Transverse colon (tissue), 4 donors: ENCODE results near the gene ANKRD44. TPM values are rescaled to one million over a fixed set of nuclear protein-coding genes. Genes with fewer than 3 reads are reported as not detected.

ENCODE experiments used
- DNase-seq: peaks from one replicate; pipeline ENCODE4 v3.0.0-alpha.2; 2019
- H3K27ac ChIP-seq, 4 donors: fragments of 200-600 bp; sonication (generic); 2 replicates each; pipeline ENCODE4 v1.5.1; 2016 to 2018; ENCODE audit warnings: inconsistent platforms in 4 of 4
- H3K27me3 ChIP-seq: fragments of 200-600 bp; sonication (generic); 2 replicates; pipeline ENCODE4 v1.5.1; 2017; ENCODE audit warnings: inconsistent platforms
- H3K36me3 ChIP-seq, 4 donors: fragments of 200-600 bp; sonication (generic); 2 replicates each; pipeline ENCODE4 v1.5.1; 2017 to 2019; ENCODE audit warnings: inconsistent platforms in 4 of 4
- H3K4me1 ChIP-seq, 4 donors: fragments of 200-600 bp; sonication (generic); 2 replicates each; pipeline ENCODE4 v1.5.1; 2017 to 2020; ENCODE audit warnings: inconsistent platforms in 4 of 4
- H3K4me3 ChIP-seq, 4 donors: fragments of 200-600 bp; sonication (generic); 1 replicate in 1 of 4; 2 replicates in 3 of 4; pipeline versions ENCODE4 v1.5.1 to v1.6.1; 2017 to 2019; ENCODE audit warnings: inconsistent platforms in 4 of 4
- H3K9me3 ChIP-seq, 2 donors: fragments of 200-600 bp; sonication (generic); 2 replicates each; pipeline ENCODE4 v1.5.1; 2017 to 2019; ENCODE audit warnings: inconsistent platforms in 2 of 2
- CTCF ChIP-seq, 5 experiments: fragments of 200-600 bp in 3 of 5; fragments of 450-650 bp in 2 of 5; sonication (generic) in 3 of 5; IDR thresholded peaks; 1 replicate in 2 of 5; 2 replicates in 3 of 5; pipeline ENCODE4 v1.5.1; 2016 to 2017; ENCODE audit warnings: antibody characterized with exemption in 5 of 5, inconsistent platforms in 3 of 5, mild to moderate bottlenecking in 2 of 5, moderate library complexity in 1 of 5
- EP300 ChIP-seq: sonication (generic); formaldehyde crosslinking; IDR thresholded peaks from one replicate; pipeline ENCODE4 v1.6.1; 2017; ENCODE audit warnings: antibody characterized with exemption, low read depth
- POLR2A ChIP-seq: fragments of 450-650 bp; IDR thresholded peaks from one replicate; pipeline ENCODE4 v1.6.1; 2016; ENCODE audit warnings: antibody characterized with exemption, mild to moderate bottlenecking, moderate library complexity
- POLR2AphosphoS5 ChIP-seq, 3 donors: sonication (generic); formaldehyde crosslinking; IDR thresholded peaks; one replicate each; pipeline ENCODE4 v1.6.1; 2016; ENCODE audit warnings: antibody characterized with exemption in 3 of 3
- WGBS, 2 donors: methylation state at CpG; one replicate each; pipeline ENCODE4 v1.1.5; 2018; ENCODE audit warnings: low coverage in 1 of 2; 5-methylcytosine and 5-hydroxymethylcytosine counted together
- in situ Hi-C, 4 donors: fragments of 200-750 bp; cut with MboI; loops; one replicate each; pipeline versions ENCODE4 v1.15.0 to v1.15.1; 2017; ENCODE audit warnings: low sequenced_read_pairs in 3 of 4, low pct_ligation_motif_present in 1 of 4, low pct_unique_long_range_greater_than_20kb in 1 of 4
- intact Hi-C: fragments of 100-400 bp; cut with DNase I; formaldehyde crosslinking; loops from one replicate; pipeline ENCODE4 v1.15.1; 2023; ENCODE audit warnings: low total_unique reads
- total RNA-seq, 4 donors: library from RNA; depleted of rRNA; stranded (reverse); fragments of >200 nt; gene quantifications; one replicate each; pipeline ENCODE4 v1.1.0, GENCODE V29; 2016

Gene ANKRD44
- total RNA-seq, 4 donors from 2014 or later: 13.9 to 46.8 (median 27.5) TPM

- TF ChIP-seq POLR2A (no peak), EP300 (no peak), POLR2AphosphoS5 (IDR thresholded peaks at IDR 0.05) (no peak), CTCF (IDR thresholded peaks at IDR 0.05) (no peak)
- H3K27me3 ChIP-seq: no peaks in the 10 kb centered on the region
- peaks cover 0 to 7% (median 0%) of the 10 kb centered on the region in 4 donors for H3K36me3 ChIP-seq
- H3K9me3 ChIP-seq: peaks cover 6 to 15% of the 10 kb centered on the region in 2 donors
- no peak overlapping the region for H3K27ac ChIP-seq
- no peaks in the 10 kb centered on the region for H3K4me1 ChIP-seq
- in situ Hi-C loops (no loop called here), intact Hi-C loops (no loop called here)
- no peak for DNase-seq
- H3K4me3 ChIP-seq: no peak overlapping the region
- WGBS, 2 donors: 97 to 100% methylated on average over 1 of the region's 1 CpG
These were observed 251.7 kb downstream of the ANKRD44 start for GRCh38 chr2:197058777-197059300.

DNA sequence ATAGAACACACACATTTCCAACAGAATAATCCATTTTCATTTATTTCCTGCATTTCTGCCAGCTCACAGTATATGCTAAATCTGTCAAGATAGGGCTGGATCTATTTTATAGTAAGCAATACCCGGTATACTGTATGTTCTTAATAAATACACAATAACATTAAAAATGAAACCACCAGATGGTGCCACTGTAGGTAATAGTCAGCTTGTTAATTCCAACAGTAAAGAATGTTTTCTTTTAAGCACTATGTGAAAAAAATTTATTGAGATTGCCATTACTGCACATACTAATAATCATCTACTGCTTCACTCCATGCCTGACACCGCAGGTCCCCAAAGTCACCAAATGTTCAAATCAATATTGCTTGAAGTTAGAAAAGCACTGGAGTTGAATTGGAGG lies 252.6 kb downstream of the ANKRD44 start:
- WGBS, 2 donors: 89 to 95% methylated on average over 2 of the region's 2 CpGs
- no peak for DNase-seq
- Histone ChIP-seq H3K27ac (no peak overlapping the region), H3K27me3 (no peaks in the 10 kb centered on the region), H3K36me3 (peaks cover 0 to 7% (median 0%) of the 10 kb centered on the region in 4 donors), H3K4me1 (no peaks in the 10 kb centered on the region), H3K4me3 (no peak overlapping the region), H3K9me3 (peaks cover 6 to 15% of the 10 kb centered on the region in 2 donors)
- in situ Hi-C loops: no loop called here
- TF ChIP-seq POLR2A (no peak), POLR2AphosphoS5 (IDR thresholded peaks at IDR 0.05) (no peak), CTCF (IDR thresholded peaks at IDR 0.05) (no peak), EP300 (no peak)
- intact Hi-C loops: no loop called here

- in situ Hi-C loops: no loop called here
- H3K27ac ChIP-seq: no peak overlapping the region
- intact Hi-C loops: no loop called here
- peaks cover 6 to 15% of the 10 kb centered on the region in 2 donors for H3K9me3 ChIP-seq
- no peak for DNase-seq
- no peaks in the 10 kb centered on the region for H3K4me1 ChIP-seq
- TF ChIP-seq POLR2AphosphoS5 (IDR thresholded peaks at IDR 0.05) (no peak), EP300 (no peak), CTCF (IDR thresholded peaks at IDR 0.05) (no peak), POLR2A (no peak)
- H3K4me3 ChIP-seq: no peak overlapping the region
- peaks cover 0 to 7% (median 0%) of the 10 kb centered on the region in 4 donors for H3K36me3 ChIP-seq
- H3K27me3 ChIP-seq: no peaks in the 10 kb centered on the region
These were observed 255.5 kb downstream of the ANKRD44 start for GRCh38 chr2:197055045-197055444.

DNA sequence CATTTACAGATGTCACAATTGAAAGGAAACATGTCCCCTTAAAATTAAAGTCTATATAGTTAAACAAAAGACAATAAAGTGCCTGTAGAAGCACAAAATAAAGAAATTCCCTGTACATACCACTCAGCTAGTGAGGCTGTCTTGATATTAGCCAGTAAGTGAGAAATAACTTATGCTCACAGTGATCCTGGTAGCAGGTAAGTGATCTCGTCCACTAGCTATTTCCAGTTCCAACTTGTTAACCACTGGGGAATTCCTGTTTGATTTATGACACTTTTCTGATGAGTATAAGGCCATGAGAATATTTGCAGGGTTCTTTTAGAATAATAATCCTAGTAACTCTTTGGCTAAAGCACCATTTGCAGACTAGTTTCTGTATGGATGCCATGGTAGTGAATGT lies 256.1 kb downstream of the ANKRD44 start:
- Histone ChIP-seq H3K27ac (no peak overlapping the region), H3K27me3 (no peaks in the 10 kb centered on the region), H3K36me3 (peaks cover 0 to 7% (median 0%) of the 10 kb centered on the region in 4 donors), H3K9me3 (peaks cover 6 to 15% of the 10 kb centered on the region in 2 donors), H3K4me3 (no peak overlapping the region), H3K4me1 (no peaks in the 10 kb centered on the region)
- in situ Hi-C loops: no loop called here
- TF ChIP-seq POLR2A (no peak), EP300 (no peak), POLR2AphosphoS5 (IDR thresholded peaks at IDR 0.05) (no peak), CTCF (IDR thresholded peaks at IDR 0.05) (no peak)
- intact Hi-C loops: no loop called here
- DNase-seq: no peak
- 58 to 67% methylated on average over 1 of the region's 1 CpG for WGBS, 2 donors
